Transverse colon (tissue), 4 donors: Measurements from ENCODE around the gene P4HA3. TPM values are rescaled to one million over a fixed set of nuclear protein-coding genes. Genes with fewer than 3 reads are reported as not detected.

Experiments used
- DNase-seq: peaks from one replicate; pipeline ENCODE4 v3.0.0-alpha.2; 2019
- H3K27ac ChIP-seq, 4 donors: fragments of 200-600 bp; sonication (generic); 2 replicates each; pipeline ENCODE4 v1.5.1; 2016 to 2018; ENCODE audit warnings: inconsistent platforms in 4 of 4
- H3K27me3 ChIP-seq: fragments of 200-600 bp; sonication (generic); 2 replicates; pipeline ENCODE4 v1.5.1; 2017; ENCODE audit warnings: inconsistent platforms
- H3K36me3 ChIP-seq, 4 donors: fragments of 200-600 bp; sonication (generic); 2 replicates each; pipeline ENCODE4 v1.5.1; 2017 to 2019; ENCODE audit warnings: inconsistent platforms in 4 of 4
- H3K4me1 ChIP-seq, 4 donors: fragments of 200-600 bp; sonication (generic); 2 replicates each; pipeline ENCODE4 v1.5.1; 2017 to 2020; ENCODE audit warnings: inconsistent platforms in 4 of 4
- H3K4me3 ChIP-seq, 4 donors: fragments of 200-600 bp; sonication (generic); 1 replicate in 1 of 4; 2 replicates in 3 of 4; pipeline versions ENCODE4 v1.5.1 to v1.6.1; 2017 to 2019; ENCODE audit warnings: inconsistent platforms in 4 of 4
- H3K9me3 ChIP-seq, 2 donors: fragments of 200-600 bp; sonication (generic); 2 replicates each; pipeline ENCODE4 v1.5.1; 2017 to 2019; ENCODE audit warnings: inconsistent platforms in 2 of 2
- EP300 ChIP-seq: sonication (generic); formaldehyde crosslinking; IDR thresholded peaks from one replicate; pipeline ENCODE4 v1.6.1; 2017; ENCODE audit warnings: antibody characterized with exemption, low read depth
- POLR2A ChIP-seq: fragments of 450-650 bp; IDR thresholded peaks from one replicate; pipeline ENCODE4 v1.6.1; 2016; ENCODE audit warnings: antibody characterized with exemption, mild to moderate bottlenecking, moderate library complexity
- POLR2AphosphoS5 ChIP-seq, 3 donors: sonication (generic); formaldehyde crosslinking; IDR thresholded peaks; one replicate each; pipeline ENCODE4 v1.6.1; 2016; ENCODE audit warnings: antibody characterized with exemption in 3 of 3
- WGBS, 2 donors: methylation state at CpG; one replicate each; pipeline ENCODE4 v1.1.5; 2018; ENCODE audit warnings: low coverage in 1 of 2; 5-methylcytosine and 5-hydroxymethylcytosine counted together
- in situ Hi-C, 4 donors: fragments of 200-750 bp; cut with MboI; loops; one replicate each; pipeline versions ENCODE4 v1.15.0 to v1.15.1; 2017; ENCODE audit warnings: low sequenced_read_pairs in 3 of 4, low pct_ligation_motif_present in 1 of 4, low pct_unique_long_range_greater_than_20kb in 1 of 4
- intact Hi-C: fragments of 100-400 bp; cut with DNase I; formaldehyde crosslinking; loops from one replicate; pipeline ENCODE4 v1.15.1; 2023; ENCODE audit warnings: low total_unique reads
- total RNA-seq, 4 donors: library from RNA; depleted of rRNA; stranded (reverse); fragments of >200 nt; gene quantifications; one replicate each; pipeline ENCODE4 v1.1.0, GENCODE V29; 2016
- TF ChIP-seq, protein P1 (sequence below), 5 experiments: fragments of 200-600 bp in 3 of 5; fragments of 450-650 bp in 2 of 5; sonication (generic) in 3 of 5; IDR thresholded peaks; 1 replicate in 2 of 5; 2 replicates in 3 of 5; pipeline ENCODE4 v1.5.1; 2016 to 2017; ENCODE audit warnings: antibody characterized with exemption in 5 of 5, inconsistent platforms in 3 of 5, mild to moderate bottlenecking in 2 of 5, moderate library complexity in 1 of 5

P4HA3 gene
- total RNA-seq, 4 donors from 2014 or later, result 0.27 to 0.64 (median 0.40) TPM; not detected in 1

DNA sequence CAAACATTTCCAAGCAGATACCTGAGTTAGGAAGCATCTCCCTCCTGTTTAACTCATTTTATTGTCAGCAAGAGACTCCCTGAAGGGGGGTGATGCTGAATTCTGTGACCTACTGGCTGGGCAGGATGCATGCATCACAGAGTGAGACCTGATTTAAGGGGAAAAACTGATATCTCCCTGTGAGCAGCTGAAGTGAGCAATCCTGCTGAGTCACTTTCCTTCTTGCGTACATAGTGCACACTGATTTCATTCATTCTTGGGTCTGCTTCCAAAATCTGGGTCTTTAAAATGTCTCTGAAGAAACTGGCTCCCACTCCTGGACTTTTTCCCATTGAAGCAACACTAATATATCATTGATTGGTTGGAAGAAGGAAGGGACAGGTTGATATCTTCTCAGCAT lies 23.3 kb downstream of the P4HA3 start:
- DNase-seq, result no peak
- in situ Hi-C loops, result no loop called here
- H3K27ac ChIP-seq, result peak overlapping the region in 2 of 4 donors; percentile 32 to 51
- H3K4me3 ChIP-seq, result no peak overlapping the region
- 58 to 63% methylated on average over 1 of the region's 1 CpG for WGBS, 2 donors
- no peaks in the 10 kb centered on the region for H3K9me3 ChIP-seq
- peaks cover 0 to 16% (median 4%) of the 10 kb centered on the region in 4 donors for H3K4me1 ChIP-seq
- no peaks in the 10 kb centered on the region for H3K27me3 ChIP-seq
- no peaks in the 10 kb centered on the region for H3K36me3 ChIP-seq
- TF ChIP-seq, protein P1, sequence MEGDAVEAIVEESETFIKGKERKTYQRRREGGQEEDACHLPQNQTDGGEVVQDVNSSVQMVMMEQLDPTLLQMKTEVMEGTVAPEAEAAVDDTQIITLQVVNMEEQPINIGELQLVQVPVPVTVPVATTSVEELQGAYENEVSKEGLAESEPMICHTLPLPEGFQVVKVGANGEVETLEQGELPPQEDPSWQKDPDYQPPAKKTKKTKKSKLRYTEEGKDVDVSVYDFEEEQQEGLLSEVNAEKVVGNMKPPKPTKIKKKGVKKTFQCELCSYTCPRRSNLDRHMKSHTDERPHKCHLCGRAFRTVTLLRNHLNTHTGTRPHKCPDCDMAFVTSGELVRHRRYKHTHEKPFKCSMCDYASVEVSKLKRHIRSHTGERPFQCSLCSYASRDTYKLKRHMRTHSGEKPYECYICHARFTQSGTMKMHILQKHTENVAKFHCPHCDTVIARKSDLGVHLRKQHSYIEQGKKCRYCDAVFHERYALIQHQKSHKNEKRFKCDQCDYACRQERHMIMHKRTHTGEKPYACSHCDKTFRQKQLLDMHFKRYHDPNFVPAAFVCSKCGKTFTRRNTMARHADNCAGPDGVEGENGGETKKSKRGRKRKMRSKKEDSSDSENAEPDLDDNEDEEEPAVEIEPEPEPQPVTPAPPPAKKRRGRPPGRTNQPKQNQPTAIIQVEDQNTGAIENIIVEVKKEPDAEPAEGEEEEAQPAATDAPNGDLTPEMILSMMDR (IDR thresholded peaks at IDR 0.05), result no peak
- peak in 1 of 3 donors; percentile 37 for TF ChIP-seq POLR2AphosphoS5 (IDR thresholded peaks at IDR 0.05)
- intact Hi-C loops, result no loop called here

DNA sequence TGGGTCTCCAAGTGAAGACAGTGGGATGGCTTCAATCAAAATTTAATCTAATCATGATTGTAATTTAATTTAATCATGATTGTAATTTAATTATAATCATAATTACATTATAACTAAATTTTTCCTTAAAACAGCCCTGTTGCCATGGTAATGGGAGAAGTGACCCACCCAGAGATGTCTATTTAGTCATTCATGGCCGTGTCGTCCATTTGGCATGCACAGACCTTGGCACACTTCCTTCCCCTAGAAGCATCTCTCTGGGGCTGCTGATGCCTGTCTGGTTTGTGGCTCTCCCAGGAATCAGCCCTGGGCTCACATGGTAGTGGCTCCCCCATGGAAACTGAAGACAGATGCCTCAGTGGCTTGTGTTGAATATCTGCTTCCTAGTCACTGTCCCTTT lies 27.0 kb downstream of the P4HA3 start:
- Histone ChIP-seq H3K4me1 (peaks cover 0 to 18% (median 4%) of the 10 kb centered on the region in 4 donors), H3K27ac (no peak overlapping the region), H3K9me3 (no peaks in the 10 kb centered on the region), H3K36me3 (no peaks in the 10 kb centered on the region), H3K4me3 (no peak overlapping the region), H3K27me3 (no peaks in the 10 kb centered on the region)
- 80% methylated on average over 2 of the region's 2 CpGs; no CpG with 5 or more reads in 1 of the 2 donors for WGBS, 2 donors
- no peak for DNase-seq
- intact Hi-C loops, result no loop called here
- TF ChIP-seq POLR2A (no peak), POLR2AphosphoS5 (IDR thresholded peaks at IDR 0.05) (no peak), EP300 (no peak)
- TF ChIP-seq, protein P1 (IDR thresholded peaks at IDR 0.05), result no peak
- in situ Hi-C loops, result no loop called here

DNA sequence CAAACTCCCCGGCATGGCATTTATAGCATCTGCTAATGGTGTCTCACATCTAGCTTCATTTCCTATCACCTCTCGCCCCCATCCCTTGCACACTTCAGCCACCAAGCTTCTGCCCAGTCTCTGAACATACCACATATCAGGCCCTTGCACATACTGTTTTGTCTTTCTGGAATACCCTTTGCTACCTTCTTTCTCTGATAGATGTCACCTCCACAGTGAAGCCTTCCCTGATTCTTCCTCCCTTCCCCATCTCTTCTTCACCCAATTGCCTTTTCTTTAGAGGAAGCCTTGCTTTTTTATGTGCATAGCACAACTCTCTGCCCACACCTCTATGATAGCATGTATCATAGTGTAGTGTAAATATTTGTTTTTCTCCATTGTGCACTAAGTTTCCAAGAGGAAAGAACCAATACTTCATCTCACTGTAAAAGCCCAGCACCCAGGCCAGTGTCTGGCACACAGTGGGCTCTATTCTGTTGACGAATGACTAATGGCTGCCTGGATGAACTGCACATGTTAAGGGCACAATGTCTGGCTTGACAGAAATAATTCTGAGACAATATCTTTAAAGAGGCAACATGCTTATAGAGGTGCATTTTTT lies 27.8 kb downstream of the P4HA3 start:
- Histone ChIP-seq H3K27ac (no peak overlapping the region), H3K9me3 (no peaks in the 10 kb centered on the region), H3K4me3 (no peak overlapping the region), H3K4me1 (peaks cover 0 to 18% (median 4%) of the 10 kb centered on the region in 4 donors), H3K36me3 (no peaks in the 10 kb centered on the region), H3K27me3 (no peaks in the 10 kb centered on the region)
- in situ Hi-C loops (no loop called here), intact Hi-C loops (no loop called here)
- WGBS, 2 donors, result 40 to 64% methylated on average over 1 to 3 of the region's 3 CpGs
- DNase-seq, result no peak
- no peak for TF ChIP-seq EP300
- TF ChIP-seq POLR2A, result no peak
- TF ChIP-seq, protein P1 (IDR thresholded peaks at IDR 0.05), result no peak
- no peak for TF ChIP-seq POLR2AphosphoS5 (IDR thresholded peaks at IDR 0.05)

DNA sequence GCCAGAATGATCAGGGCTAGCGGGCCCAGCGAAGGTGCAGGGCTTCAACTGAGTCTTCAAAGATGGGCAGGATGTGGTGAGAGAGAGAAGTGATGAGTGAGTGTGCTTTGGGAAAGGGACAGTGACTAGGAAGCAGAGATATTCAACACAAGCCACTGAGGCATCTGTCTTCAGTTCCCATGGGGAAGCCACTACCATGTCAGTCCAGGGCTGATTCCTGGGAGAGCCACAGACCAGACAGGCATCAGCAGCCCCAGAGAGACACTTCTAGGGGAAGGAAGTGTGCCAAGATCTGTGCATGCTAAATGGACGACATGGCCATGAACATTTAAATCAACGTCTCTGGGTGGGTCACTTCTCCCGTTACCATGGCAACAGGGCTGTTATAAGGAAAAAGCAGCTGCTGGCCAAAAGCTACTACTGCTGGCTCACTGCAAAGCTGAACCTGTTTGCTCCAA lies 28.5 kb downstream of the P4HA3 start:
- no peak for TF ChIP-seq POLR2AphosphoS5 (IDR thresholded peaks at IDR 0.05)
- TF ChIP-seq, protein P1 (IDR thresholded peaks at IDR 0.05), result no peak
- TF ChIP-seq EP300, result no peak
- no peak for TF ChIP-seq POLR2A
- DNase-seq, result no peak
- in situ Hi-C loops, result no loop called here
- Histone ChIP-seq H3K4me1 (peaks cover 0 to 13% (median 4%) of the 10 kb centered on the region in 4 donors), H3K27ac (no peak overlapping the region), H3K36me3 (no peaks in the 10 kb centered on the region), H3K4me3 (no peak overlapping the region), H3K27me3 (no peaks in the 10 kb centered on the region), H3K9me3 (no peaks in the 10 kb centered on the region)
- WGBS, 2 donors, result 65 to 80% methylated on average over 2 to 5 of the region's 5 CpGs
- intact Hi-C loops, result no loop called here
